ENCODE results near the gene SGPL1. TPM values are rescaled to one million over a fixed set of nuclear protein-coding genes. Genes with fewer than 3 reads are reported as not detected.
"Not testable (repeated sequence)": the region's sequence is repeated elsewhere in the genome, so short reads cannot be mapped to it uniquely, and the experiment has no call there.

Gene SGPL1
- total RNA-seq, 1 donor from 2014 or later: 111 TPM

- H3K27me3 Mint-ChIP-seq (ENCODE audit: unreplicated experiment): peaks cover 2% of the 10 kb centered on the region
- H3K9me3 Mint-ChIP-seq (ENCODE audit: unreplicated experiment): peaks cover 3% of the 10 kb centered on the region
- H3K36me3 Mint-ChIP-seq (ENCODE audit: unreplicated experiment): peaks cover 9% of the 10 kb centered on the region
- no peak overlapping the region for H3K4me3 Mint-ChIP-seq (ENCODE audit: unreplicated experiment)
- TF ChIP-seq CTCF (IDR thresholded peaks at IDR 0.05; ENCODE audit: partially characterized antibody, unreplicated experiment): no peak
- no peaks in the 10 kb centered on the region for H3K4me1 Mint-ChIP-seq (ENCODE audit: low read depth, unreplicated experiment)
- no peak overlapping the region for H3K27ac Mint-ChIP-seq (ENCODE audit: unreplicated experiment)
- DNase-seq: no peak
These were observed 43.0 kb downstream of the SGPL1 start for GRCh38 chr10:70858759-70859158.

- not testable (repeated sequence) for H3K9me3 Mint-ChIP-seq (ENCODE audit: unreplicated experiment)
These were observed 45.9 kb downstream of the SGPL1 start for GRCh38 chr10:70861495-70862197.

GRCh38 chr10:70863470-70864160 is 47.9 kb downstream of the SGPL1 start:
- Mint-ChIP-seq H3K27me3 (ENCODE audit: unreplicated experiment) (peaks cover 3% of the 10 kb centered on the region), H3K4me1 (ENCODE audit: low read depth, unreplicated experiment) (no peaks in the 10 kb centered on the region), H3K9me3 (ENCODE audit: unreplicated experiment) (peaks cover 3% of the 10 kb centered on the region), H3K4me3 (ENCODE audit: unreplicated experiment) (no peak overlapping the region), H3K27ac (ENCODE audit: unreplicated experiment) (no peak overlapping the region), H3K36me3 (ENCODE audit: unreplicated experiment) (peaks cover 9% of the 10 kb centered on the region)
- TF ChIP-seq CTCF (IDR thresholded peaks at IDR 0.05; ENCODE audit: partially characterized antibody, unreplicated experiment): no peak
- DNase-seq: no peak

More at GRCh38 chr10:70861495-70862197, 45.9 kb downstream of the SGPL1 start:
- H3K27me3 Mint-ChIP-seq (ENCODE audit: unreplicated experiment); H3K4me1 Mint-ChIP-seq (ENCODE audit: low read depth, unreplicated experiment); H3K4me3 Mint-ChIP-seq (ENCODE audit: unreplicated experiment); H3K36me3 Mint-ChIP-seq (ENCODE audit: unreplicated experiment); H3K27ac Mint-ChIP-seq (ENCODE audit: unreplicated experiment); DNase-seq: not testable (repeated sequence)

- no peak for TF ChIP-seq CTCF (IDR thresholded peaks at IDR 0.05; ENCODE audit: partially characterized antibody, unreplicated experiment)
- peaks cover 9% of the 10 kb centered on the region for H3K36me3 Mint-ChIP-seq (ENCODE audit: unreplicated experiment)
These were observed 49.2 kb downstream of the SGPL1 start for GRCh38 chr10:70864935-70865334.

GRCh38 chr10:70866424-70866823 is 50.7 kb downstream of the SGPL1 start:
- Mint-ChIP-seq H3K4me1 (ENCODE audit: low read depth, unreplicated experiment) (no peaks in the 10 kb centered on the region), H3K4me3 (ENCODE audit: unreplicated experiment) (no peak overlapping the region), H3K27me3 (ENCODE audit: unreplicated experiment) (peaks cover 2% of the 10 kb centered on the region), H3K36me3 (ENCODE audit: unreplicated experiment) (peaks cover 4% of the 10 kb centered on the region), H3K27ac (ENCODE audit: unreplicated experiment) (no peak overlapping the region), H3K9me3 (ENCODE audit: unreplicated experiment) (no peaks in the 10 kb centered on the region)
- TF ChIP-seq CTCF (IDR thresholded peaks at IDR 0.05; ENCODE audit: partially characterized antibody, unreplicated experiment): no peak
- no peak for DNase-seq

More at GRCh38 chr10:70864935-70865334, 49.2 kb downstream of the SGPL1 start:
- Mint-ChIP-seq H3K27me3 (ENCODE audit: unreplicated experiment) (peaks cover 3% of the 10 kb centered on the region), H3K4me3 (ENCODE audit: unreplicated experiment) (no peak overlapping the region), H3K4me1 (ENCODE audit: low read depth, unreplicated experiment) (no peaks in the 10 kb centered on the region), H3K27ac (ENCODE audit: unreplicated experiment) (no peak overlapping the region), H3K9me3 (ENCODE audit: unreplicated experiment) (peaks cover 3% of the 10 kb centered on the region)
- no peak for DNase-seq

Data from glutamatergic neuron (in vitro differentiated cells).